ENCODE results near the gene ANOS1.
"Not testable (repeated sequence)": the region's sequence is repeated elsewhere in the genome, so short reads cannot be mapped to it uniquely, and the experiment has no call there.

Gene ANOS1

GRCh38 chrX:8731559-8732395, at the start of gene ANOS1:
ANOS1 (minus strand) TSS chrX:8732137; CDS start chrX:8732036, 101 bp downstream.
- Mint-ChIP-seq H3K9me3 (no peaks in the 10 kb centered on the region), H3K4me3 (peak within 1 kb of the TSS; percentile 3), H3K4me1 (peaks cover 6% of the 10 kb centered on the region), H3K36me3 (no peaks in the 10 kb centered on the region), H3K27ac (no peak within 1 kb of the TSS)
- no peak for ATAC-seq
- no peak for DNase-seq (ENCODE audit: low spot score in 2 of 2)

- ATAC-seq = no peak
These were observed 41.2 kb upstream of the ANOS1 start for GRCh38 chrX:8773117-8773516.

GRCh38 chrX:8760021-8760420, 28.1 kb upstream of the ANOS1 start:
- H3K27ac Mint-ChIP-seq = no peak overlapping the region
- H3K4me1 Mint-ChIP-seq = no peaks in the 10 kb centered on the region
- ATAC-seq (no peak), DNase-seq (ENCODE audit: low spot score in 2 of 2) (no peak)
- H3K4me3 Mint-ChIP-seq = no peak overlapping the region
- H3K36me3 Mint-ChIP-seq = no peaks in the 10 kb centered on the region
- H3K9me3 Mint-ChIP-seq = no peaks in the 10 kb centered on the region

More at GRCh38 chrX:8773117-8773516, 41.2 kb upstream of the ANOS1 start:
- Mint-ChIP-seq H3K27ac (no peak overlapping the region), H3K36me3 (no peaks in the 10 kb centered on the region), H3K4me3 (no peak overlapping the region), H3K4me1 (no peaks in the 10 kb centered on the region), H3K9me3 (peaks cover 8% of the 10 kb centered on the region)
- DNase-seq (ENCODE audit: low spot score in 2 of 2) = no peak

- not testable (repeated sequence) for H3K4me3 Mint-ChIP-seq; DNase-seq (ENCODE audit: low spot score in 2 of 2); ATAC-seq; H3K9me3 Mint-ChIP-seq; H3K4me1 Mint-ChIP-seq; H3K36me3 Mint-ChIP-seq; H3K27ac Mint-ChIP-seq
These were observed 26.8 kb upstream of the ANOS1 start for GRCh38 chrX:8758706-8759105.

GRCh38 chrX:8757609-8758389, 25.9 kb upstream of the ANOS1 start:
- H3K9me3 Mint-ChIP-seq; DNase-seq (ENCODE audit: low spot score in 2 of 2); H3K4me1 Mint-ChIP-seq; H3K27ac Mint-ChIP-seq; H3K4me3 Mint-ChIP-seq; H3K36me3 Mint-ChIP-seq; ATAC-seq: not testable (repeated sequence)

- H3K4me3 Mint-ChIP-seq = no peak overlapping the region
- H3K4me1 Mint-ChIP-seq = no peaks in the 10 kb centered on the region
- no peak overlapping the region for H3K27ac Mint-ChIP-seq
- H3K36me3 Mint-ChIP-seq = no peaks in the 10 kb centered on the region
- no peak for ATAC-seq
- no peaks in the 10 kb centered on the region for H3K9me3 Mint-ChIP-seq
- no peak for DNase-seq (ENCODE audit: low spot score in 2 of 2)
These were observed 23.9 kb upstream of the ANOS1 start for GRCh38 chrX:8755813-8756212.

- ATAC-seq = no peak
- no peaks in the 10 kb centered on the region for H3K4me1 Mint-ChIP-seq
- no peak overlapping the region for H3K27ac Mint-ChIP-seq
- no peaks in the 10 kb centered on the region for H3K36me3 Mint-ChIP-seq
- no peak overlapping the region for H3K4me3 Mint-ChIP-seq
- DNase-seq (ENCODE audit: low spot score in 2 of 2) = no peak
- H3K9me3 Mint-ChIP-seq = no peaks in the 10 kb centered on the region
These were observed 23.2 kb upstream of the ANOS1 start for GRCh38 chrX:8755116-8755515.

GRCh38 chrX:8749697-8750096, 17.8 kb upstream of the ANOS1 start:
- no peaks in the 10 kb centered on the region for H3K36me3 Mint-ChIP-seq
- H3K9me3 Mint-ChIP-seq = no peaks in the 10 kb centered on the region
- H3K4me3 Mint-ChIP-seq = no peak overlapping the region
- no peaks in the 10 kb centered on the region for H3K4me1 Mint-ChIP-seq
- ATAC-seq (no peak), DNase-seq (ENCODE audit: low spot score in 2 of 2) (no peak)
- H3K27ac Mint-ChIP-seq = no peak overlapping the region

GRCh38 chrX:8748855-8749254, 16.9 kb upstream of the ANOS1 start:
- H3K27ac Mint-ChIP-seq = no peak overlapping the region
- no peak for ATAC-seq
- no peaks in the 10 kb centered on the region for H3K4me1 Mint-ChIP-seq
- no peak for DNase-seq (ENCODE audit: low spot score in 2 of 2)
- no peak overlapping the region for H3K4me3 Mint-ChIP-seq
- no peaks in the 10 kb centered on the region for H3K9me3 Mint-ChIP-seq
- H3K36me3 Mint-ChIP-seq = no peaks in the 10 kb centered on the region

- Mint-ChIP-seq H3K4me1 (no peaks in the 10 kb centered on the region), H3K36me3 (no peaks in the 10 kb centered on the region), H3K4me3 (no peak overlapping the region), H3K9me3 (no peaks in the 10 kb centered on the region), H3K27ac (no peak overlapping the region)
- DNase-seq (ENCODE audit: low spot score in 2 of 2) (peak; percentile 30 to 55), ATAC-seq (no peak)
These were observed 11.3 kb upstream of the ANOS1 start for GRCh38 chrX:8743126-8743732.

GRCh38 chrX:8741981-8742380, 10.0 kb upstream of the ANOS1 start:
- no peaks in the 10 kb centered on the region for H3K4me1 Mint-ChIP-seq
- H3K4me3 Mint-ChIP-seq = no peak overlapping the region
- DNase-seq (ENCODE audit: low spot score in 2 of 2) (no peak), ATAC-seq (no peak)
- no peaks in the 10 kb centered on the region for H3K36me3 Mint-ChIP-seq
- no peaks in the 10 kb centered on the region for H3K9me3 Mint-ChIP-seq
- no peak overlapping the region for H3K27ac Mint-ChIP-seq

- Mint-ChIP-seq H3K4me1 (no peaks in the 10 kb centered on the region), H3K9me3 (no peaks in the 10 kb centered on the region)
These were observed 6.8 kb upstream of the ANOS1 start for GRCh38 chrX:8738588-8739189.

GRCh38 chrX:8737883-8738282, 5.9 kb upstream of the ANOS1 start:
- Mint-ChIP-seq H3K27ac (no peak overlapping the region), H3K36me3 (no peaks in the 10 kb centered on the region), H3K9me3 (no peaks in the 10 kb centered on the region), H3K4me1 (peaks cover 3% of the 10 kb centered on the region), H3K4me3 (no peak overlapping the region)
- ATAC-seq = no peak
- DNase-seq (ENCODE audit: low spot score in 2 of 2) = no peak

More at GRCh38 chrX:8738588-8739189, 6.8 kb upstream of the ANOS1 start:
- DNase-seq (ENCODE audit: low spot score in 2 of 2) (no peak), ATAC-seq (no peak)
- H3K27ac Mint-ChIP-seq = no peak overlapping the region
- H3K36me3 Mint-ChIP-seq = no peaks in the 10 kb centered on the region
- H3K4me3 Mint-ChIP-seq = no peak overlapping the region

GRCh38 chrX:8730812-8731558, 952 bp downstream of the ANOS1 start:
- no peaks in the 10 kb centered on the region for H3K36me3 Mint-ChIP-seq
- no peak overlapping the region for H3K27ac Mint-ChIP-seq
- no peak for ATAC-seq
- H3K4me1 Mint-ChIP-seq = peaks cover 6% of the 10 kb centered on the region
- no peak overlapping the region for H3K4me3 Mint-ChIP-seq
- no peak for DNase-seq (ENCODE audit: low spot score in 2 of 2)
- no peaks in the 10 kb centered on the region for H3K9me3 Mint-ChIP-seq

GRCh38 chrX:8729811-8730210, 2.1 kb downstream of the ANOS1 start:
- DNase-seq (ENCODE audit: low spot score in 2 of 2) (no peak), ATAC-seq (no peak)
- no peaks in the 10 kb centered on the region for H3K9me3 Mint-ChIP-seq
- no peaks in the 10 kb centered on the region for H3K36me3 Mint-ChIP-seq
- peaks cover 6% of the 10 kb centered on the region for H3K4me1 Mint-ChIP-seq
- H3K4me3 Mint-ChIP-seq = no peak overlapping the region
- H3K27ac Mint-ChIP-seq = no peak overlapping the region

Measured in stimulated activated effector memory CD8-positive, alpha-beta T cell treated with anti-CD3 and anti-CD28 coated beads, Interleukin-12 subunit alpha, Interleukin-12 subunit beta, amount 100 ng/mL, for 72 hours (primary cell).